HG03521 (cell line): ENCODE data around the gene CIAPIN1.
"Not testable (repeated sequence)": the region's sequence is repeated elsewhere in the genome, so short reads cannot be mapped to it uniquely, and the experiment has no call there.

ENCODE experiments used
- ATAC-seq: cut with Tn5 transposase; IDR thresholded peaks from one replicate; pipeline ENCODE4 v1.9.1; 2021; ENCODE audit warnings: mild to moderate bottlenecking, moderate library complexity; ENCODE audit not compliant: unreplicated experiment

The CIAPIN1 gene

DNA sequence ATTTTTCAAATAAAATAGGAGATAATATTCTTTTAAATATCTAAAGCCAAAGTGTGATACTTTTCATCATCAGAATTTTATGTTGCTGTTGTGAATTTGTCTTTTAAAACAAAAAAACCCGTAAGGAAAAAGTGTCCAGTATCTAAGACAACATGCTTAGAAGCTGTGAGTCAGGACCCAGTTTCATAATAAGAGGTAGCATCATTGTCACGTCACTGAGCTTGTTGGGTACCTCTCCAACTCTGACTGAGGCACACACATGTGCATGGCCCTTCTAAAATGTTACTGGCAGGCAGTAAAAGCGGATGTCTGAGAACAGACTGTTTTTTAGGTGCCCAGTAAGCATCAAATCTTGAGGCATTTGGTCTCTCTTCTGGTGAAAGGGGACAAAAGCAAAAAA is 2.5 kb downstream of the CIAPIN1 start:
- no peak for ATAC-seq

DNA sequence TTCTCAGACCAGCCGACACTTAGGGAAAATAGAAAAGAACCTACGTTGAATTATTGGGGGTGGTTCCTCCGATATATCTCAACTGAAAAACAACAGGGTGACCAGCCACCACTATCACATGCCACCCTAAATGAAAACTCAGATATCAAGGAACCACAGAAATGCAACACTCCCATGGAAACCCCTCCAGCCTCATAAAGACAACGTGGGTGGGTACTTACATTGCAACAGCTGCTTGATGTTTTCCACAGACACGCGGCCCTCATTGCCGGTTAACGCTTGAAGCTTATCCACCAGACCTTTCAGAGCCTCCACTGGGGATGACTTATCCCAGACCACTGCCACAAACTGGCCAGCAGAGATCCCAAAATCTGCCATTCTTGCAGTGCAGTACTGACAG is 6.6 kb downstream of the CIAPIN1 start:
- not testable (repeated sequence) for ATAC-seq

DNA sequence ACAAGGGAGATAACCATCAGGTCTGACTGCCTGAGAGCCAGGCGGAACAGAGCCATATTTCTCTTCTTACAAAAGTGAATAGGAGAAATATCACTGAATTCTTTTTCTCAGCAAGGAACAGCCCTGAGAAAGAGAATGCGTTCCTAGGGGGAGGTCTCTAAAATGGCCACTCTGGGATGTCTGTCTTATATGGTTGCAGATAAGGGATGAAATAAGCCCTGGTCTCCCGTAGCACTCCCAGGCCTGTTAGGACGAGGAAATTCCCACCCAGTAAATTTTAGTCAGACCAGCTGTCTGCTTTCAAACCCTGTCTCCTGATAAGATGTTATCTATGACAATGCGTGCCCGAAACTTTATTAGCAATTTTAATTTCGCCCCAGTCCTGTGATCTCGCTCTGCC is 7.2 kb downstream of the CIAPIN1 start:
- ATAC-seq = not testable (repeated sequence)

DNA sequence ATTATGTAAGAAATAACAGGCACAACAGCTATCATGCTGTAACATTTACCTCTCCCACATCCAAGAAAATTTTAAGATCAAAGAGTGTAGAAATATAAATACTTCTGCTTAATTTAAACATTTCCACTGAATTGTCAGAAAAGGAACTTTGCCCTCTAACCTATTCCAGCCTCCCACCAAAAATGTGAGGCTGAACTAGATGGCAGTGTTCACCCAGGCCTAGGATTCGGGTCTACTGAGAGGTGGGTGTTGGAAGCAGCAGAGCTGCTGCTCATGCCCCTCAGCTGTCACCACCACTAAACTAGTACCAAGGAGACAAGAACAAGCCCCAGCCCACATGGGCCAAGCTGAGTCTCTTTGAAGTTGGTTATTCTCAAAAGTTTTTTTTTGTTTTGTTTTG is 11.3 kb downstream of the CIAPIN1 start:
- ATAC-seq = no peak

DNA sequence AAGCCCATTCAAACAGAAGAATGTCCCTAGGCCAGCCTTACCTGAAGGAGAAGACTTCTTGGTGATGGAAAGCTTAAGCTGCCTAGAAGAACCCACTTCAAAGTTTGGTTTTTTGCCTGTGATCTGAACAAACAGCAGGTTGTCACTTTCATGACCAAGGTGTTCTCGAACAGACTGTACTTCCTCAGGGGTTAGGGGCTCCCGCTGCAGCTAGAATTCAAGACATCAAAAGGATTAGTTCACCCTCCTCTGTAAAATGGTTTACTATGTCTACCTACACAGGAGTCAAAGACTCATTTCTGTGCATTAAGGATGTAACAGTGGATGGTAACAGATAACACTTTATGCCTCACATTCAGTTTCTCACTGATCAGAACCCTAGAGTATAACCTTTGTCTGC is 13.2 kb downstream of the CIAPIN1 start:
- ATAC-seq = no peak

DNA sequence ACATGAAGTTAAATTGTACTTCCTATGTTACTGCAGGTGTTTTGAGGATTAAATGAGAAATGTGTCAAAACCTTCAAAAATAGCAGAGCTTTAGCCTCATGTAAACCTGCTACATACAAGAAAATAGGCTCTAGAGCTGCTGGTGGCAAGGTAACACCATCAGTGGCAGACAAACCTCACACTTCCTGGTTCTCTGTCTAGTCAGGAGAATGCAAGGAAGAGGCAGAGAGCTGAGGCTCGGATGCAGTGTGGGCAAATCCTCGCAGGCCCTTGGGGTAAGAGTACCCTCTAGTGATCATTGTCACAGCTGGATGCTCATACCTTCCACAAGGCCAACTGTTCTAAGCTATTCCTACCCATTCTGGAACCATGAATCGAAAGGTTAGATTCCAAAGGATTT is 14.2 kb downstream of the CIAPIN1 start:
- ATAC-seq = no peak

DNA sequence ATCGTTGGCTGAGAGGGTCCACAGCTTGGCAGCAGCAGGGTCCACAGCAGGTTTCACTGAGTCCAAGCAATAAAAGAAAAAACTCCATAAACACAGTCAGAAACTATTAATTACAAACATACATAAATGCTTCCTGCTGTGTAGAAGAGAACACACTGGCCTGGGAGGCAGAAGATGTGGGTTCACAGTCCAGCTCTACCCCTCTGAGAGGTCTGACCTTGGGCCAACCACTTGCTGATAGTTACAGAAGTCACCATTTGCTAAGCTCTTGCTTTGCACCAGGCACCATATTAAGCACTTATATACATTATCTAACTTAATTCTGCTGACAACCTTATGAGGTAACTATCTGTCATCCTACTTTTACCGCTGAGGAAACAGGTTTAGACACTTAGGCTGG is 14.7 kb downstream of the CIAPIN1 start:
- no peak for ATAC-seq

DNA sequence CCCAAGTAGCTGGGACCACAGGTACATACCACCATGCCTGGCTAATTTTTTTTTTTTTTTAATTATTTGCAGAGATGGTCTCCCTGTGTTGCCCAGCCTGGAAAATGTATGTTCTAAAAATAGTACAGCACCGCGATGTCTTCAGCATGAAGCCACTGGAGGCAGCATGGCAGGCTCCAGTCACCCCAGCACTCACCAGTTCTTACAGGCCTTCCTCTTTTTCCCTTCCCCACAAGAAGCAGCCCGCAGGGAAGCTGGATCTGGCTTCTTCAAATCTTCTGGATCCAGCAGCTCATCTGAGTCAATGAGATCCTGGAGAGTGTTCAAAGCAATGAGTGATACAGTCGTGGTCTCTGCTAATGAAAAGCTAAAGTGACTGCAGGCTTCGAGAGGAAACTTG is 16.2 kb downstream of the CIAPIN1 start:
- no peak for ATAC-seq

DNA sequence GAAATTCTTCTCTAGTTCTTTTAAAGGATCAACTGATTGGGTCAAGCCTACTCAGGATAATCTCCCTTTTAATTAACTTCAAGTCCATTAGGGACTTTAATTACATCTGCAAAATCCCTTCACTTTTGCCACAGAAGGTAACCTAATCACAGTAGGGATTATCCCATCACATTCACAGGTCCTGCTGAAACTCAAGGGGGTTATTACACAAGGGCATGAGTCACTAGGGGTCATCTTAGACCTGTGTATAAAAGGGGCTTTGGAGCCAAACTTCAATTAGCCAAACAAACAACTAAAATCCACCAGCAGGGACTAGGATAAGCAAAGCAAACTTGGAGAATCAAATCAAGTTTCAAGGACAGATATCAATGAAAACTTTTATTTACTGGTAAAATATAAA is 19.4 kb downstream of the CIAPIN1 start:
- no peak for ATAC-seq

DNA sequence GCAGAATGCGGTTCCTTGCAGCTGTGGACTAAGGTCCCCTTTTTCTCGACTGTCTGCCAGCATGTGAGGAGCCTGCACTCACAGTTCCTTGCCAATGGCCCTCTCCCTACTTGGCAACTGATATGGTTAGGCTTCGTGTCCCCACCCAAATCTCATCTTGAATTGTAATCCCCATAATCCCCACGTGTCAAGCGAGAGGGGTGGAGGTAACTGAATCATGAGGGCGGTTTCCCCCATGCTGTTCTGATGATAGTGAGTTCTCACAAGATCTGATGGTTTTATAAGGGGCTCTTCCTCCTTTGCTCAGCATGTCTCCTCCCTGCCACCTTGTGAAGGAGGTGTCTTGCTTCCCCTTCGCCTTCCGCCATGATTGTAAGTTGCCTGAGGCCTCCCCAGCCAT is 19.9 kb downstream of the CIAPIN1 start:
- no peak for ATAC-seq

DNA sequence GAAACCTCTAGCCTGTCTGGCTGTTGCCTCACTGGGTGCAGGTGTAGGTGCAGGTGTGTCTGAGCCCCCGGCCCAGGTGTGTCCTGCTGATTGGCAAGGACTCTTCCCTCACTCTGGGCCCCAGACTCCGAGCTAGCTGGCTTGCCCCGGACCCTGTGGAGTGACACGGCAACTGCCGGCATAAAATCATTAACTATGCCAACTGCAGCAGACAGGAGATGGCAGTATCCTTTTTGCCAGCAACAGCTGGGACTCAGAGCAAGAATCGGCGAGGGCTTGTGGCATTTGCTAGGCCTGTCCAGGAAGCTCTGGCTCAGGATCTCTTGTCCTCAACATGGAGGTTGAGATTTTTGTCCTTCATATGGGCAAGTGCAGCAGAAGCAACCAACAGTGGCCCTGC is 20.8 kb downstream of the CIAPIN1 start:
- ATAC-seq = no peak

DNA sequence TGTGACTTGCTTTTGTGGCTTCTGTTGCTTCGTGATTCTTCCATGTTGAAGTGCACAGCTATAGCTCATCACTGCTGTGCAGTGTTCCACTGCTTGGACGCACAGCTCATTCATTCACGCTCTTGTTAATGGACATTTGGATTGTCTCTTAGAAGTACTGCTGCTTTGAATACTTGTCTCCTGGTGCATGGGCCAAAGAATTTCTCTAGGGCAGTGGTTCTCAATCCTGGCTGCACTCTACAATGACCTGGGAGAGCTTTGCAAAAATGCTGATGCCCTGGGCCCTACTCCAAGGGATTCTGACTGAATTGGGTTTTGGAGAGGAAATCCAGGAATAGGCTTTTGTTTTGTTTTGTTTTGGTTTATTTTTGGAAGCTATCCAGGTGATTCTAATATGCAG is 22.6 kb downstream of the CIAPIN1 start:
- ATAC-seq = no peak

DNA sequence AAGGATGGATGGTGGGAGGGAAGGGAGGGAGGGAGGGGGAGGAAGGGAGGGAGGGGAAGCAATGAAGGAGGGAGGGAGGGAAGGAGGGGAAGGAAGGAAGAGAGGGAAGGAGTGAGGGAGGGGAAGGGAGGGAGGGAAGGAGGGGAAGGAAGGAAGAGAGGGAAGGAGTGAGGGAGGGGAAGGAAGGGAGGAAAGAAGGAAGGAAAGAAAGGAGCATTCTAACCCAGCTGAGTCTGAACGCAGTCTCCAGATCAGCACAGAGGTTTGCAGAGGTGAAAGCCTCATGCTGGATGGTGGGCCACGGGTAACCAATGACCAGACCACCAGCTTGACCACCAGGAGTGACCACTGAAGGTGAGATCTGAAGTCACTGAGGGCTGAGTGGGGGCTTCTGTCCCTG is 24.0 kb downstream of the CIAPIN1 start:
- no peak for ATAC-seq

DNA sequence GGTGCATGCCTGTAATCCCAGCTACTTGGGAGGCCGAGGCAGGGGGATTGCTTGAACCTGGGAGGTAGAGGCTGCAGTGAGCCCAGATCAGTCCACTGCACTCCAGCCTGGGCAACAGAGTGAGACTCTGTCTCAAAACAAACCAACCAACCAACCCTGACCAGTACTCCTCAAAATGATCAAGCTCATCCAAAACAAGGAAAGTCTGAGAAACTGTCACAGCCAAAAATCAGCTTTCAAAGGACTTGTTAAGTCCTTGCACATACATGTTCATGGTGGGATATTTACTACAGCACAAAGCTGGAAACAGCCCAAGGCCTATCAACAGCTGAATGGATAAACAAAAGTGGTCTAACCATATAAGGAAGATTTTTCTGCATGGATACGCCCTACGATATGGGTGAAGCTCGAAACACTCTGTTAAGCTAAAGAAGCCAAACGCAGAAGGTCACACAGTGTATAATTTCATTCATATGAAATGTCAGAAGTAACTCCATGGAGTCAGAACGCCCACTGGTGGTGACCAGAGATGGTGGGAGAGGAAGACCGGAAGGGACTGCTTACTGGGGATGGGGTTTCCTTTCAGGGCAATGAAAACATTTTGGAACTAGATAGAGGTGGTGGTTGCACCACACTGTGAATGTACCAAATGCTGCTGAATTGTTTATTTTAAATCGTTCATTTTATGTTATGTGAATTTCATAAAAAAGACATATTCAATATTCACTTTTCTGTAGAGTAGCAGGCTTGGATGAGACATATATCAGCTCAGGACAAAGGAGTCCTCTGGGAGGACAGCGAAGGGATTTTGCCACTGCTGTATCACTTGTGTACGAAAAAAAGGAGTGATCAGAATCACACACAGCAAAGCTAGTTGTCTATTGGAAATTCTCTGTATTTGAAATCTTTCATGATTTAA is 24.9 kb downstream of the CIAPIN1 start:
- no peak for ATAC-seq

DNA sequence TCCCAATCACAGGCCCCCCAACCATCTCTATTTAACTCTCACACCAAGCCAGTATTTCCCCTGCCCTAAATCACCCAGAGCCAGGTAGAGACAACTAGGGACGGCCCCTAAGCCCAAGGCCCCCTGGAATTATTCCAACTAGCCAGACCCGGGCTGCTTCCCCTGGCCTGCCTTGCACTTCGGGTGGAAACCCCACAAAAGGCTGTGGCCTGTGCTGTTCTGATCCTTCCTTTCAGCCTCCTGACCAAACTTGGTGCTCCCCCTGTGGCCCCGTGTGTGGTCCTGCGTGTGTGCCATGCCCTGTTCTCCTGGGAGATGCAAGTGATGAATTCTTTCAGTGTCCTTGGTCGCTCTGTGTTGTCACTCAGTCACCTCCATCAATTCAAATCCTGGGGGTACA is 27.7 kb downstream of the CIAPIN1 start:
- ATAC-seq = no peak

DNA sequence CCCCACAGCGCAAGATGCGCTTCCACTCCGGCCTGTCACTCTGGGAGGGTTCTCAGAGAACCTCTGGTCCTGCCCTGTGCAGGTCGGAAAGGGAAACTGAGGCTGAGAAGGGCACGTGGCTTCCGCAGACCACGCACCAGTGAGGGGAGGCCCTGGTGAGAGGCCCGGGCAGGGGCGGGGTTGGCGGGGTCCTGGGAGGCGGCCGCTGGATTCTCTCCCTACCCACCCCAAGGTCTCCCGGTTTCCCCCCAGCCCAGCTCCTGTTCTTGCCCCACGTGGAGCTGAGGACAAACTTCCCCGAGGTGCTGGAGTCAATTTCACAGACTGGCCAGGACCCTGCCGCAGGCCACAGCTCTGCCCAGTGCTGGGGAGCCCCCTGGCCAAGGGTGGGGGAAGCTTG is 31.1 kb downstream of the CIAPIN1 start:
- ATAC-seq = no peak

DNA sequence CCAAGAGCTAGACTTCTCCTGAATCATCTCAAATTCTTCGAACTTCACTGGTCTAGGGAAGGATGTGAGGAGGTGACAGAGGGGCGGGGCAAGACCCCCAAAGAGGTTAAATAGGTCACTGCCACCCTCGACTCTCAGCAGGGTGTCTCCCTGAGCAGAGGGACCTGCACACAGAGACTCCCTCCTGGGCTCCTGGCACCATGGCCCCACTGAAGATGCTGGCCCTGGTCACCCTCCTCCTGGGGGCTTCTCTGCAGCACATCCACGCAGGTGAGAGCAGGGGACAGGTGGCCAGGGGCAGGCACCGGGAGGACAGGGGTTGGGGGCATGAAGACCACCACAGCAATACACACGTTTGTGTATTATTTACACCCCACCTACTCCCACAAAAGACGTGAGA is 33.5 kb downstream of the CIAPIN1 start:
- ATAC-seq = no peak

DNA sequence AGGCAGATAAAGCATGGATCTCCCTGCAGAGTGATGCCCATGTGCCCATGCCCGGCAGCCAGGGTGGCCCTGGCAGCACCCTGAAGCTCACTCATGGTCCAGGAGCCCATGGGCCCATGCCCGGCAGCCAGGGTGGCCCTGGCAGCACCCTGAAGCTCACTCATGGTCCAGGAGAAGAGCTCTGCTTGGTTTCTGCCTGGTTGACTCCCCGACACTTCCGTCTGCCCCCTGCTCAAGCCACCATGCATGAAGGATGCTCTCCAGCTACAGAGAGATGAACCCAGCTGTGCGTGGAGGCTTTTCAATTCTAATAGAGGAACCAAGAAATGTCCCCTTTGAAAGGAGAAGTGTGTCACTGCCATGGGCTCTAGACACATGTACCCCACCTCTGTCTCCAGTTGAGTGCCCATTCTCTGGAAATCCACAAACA is 33.9 kb downstream of the CIAPIN1 start:
- ATAC-seq = peak; percentile 67

DNA sequence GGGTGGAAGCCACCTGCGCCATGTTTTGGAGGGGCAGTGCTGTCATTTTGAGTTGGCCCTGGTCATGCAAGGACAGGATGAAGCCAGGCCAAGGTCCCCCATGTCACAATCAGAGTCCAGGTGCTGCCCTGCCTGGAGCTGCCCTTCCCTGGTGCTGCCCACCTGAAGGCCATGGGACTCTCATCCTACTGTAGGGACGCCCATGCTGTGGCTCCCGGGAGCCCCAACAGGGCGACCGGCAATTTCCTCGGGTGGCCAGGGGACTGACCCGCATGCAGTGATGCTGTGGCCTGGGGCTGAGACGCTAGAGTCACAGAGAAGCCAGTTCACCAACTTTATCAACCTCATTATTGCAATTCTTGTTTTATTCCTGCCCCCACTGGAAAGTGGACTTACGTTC is 34.6 kb downstream of the CIAPIN1 start:
- no peak for ATAC-seq

DNA sequence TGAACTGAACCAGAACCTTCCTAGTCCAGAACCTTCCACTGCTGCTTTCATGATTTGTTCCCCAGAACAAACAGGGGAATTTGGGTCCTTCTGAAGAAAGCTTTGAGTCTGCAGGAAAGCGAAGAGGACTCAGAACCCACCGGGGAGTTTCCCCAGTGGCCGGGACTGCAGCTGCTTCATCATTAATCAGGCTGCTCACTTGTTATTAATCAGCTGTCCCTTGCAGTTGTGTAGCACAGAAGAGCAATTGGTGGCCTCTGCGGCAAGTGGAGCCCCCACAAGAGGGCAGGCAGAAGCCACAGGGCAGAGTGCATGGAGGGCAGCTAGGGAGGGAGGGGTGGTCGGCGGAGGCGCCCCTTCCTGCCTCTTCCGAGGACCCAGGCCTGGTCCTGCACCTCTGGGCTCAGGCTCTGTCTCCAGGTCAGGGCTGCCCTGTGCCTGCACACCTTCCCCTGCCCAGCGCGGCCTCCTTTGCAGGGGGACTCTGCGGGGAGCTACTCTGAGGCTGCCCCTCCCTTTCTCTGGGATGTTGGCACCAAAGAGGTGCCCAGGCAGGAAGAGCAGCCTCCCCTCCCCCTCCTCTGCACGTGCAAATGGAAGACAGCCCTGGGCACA is 35.7 kb downstream of the CIAPIN1 start:
- no peak for ATAC-seq

DNA sequence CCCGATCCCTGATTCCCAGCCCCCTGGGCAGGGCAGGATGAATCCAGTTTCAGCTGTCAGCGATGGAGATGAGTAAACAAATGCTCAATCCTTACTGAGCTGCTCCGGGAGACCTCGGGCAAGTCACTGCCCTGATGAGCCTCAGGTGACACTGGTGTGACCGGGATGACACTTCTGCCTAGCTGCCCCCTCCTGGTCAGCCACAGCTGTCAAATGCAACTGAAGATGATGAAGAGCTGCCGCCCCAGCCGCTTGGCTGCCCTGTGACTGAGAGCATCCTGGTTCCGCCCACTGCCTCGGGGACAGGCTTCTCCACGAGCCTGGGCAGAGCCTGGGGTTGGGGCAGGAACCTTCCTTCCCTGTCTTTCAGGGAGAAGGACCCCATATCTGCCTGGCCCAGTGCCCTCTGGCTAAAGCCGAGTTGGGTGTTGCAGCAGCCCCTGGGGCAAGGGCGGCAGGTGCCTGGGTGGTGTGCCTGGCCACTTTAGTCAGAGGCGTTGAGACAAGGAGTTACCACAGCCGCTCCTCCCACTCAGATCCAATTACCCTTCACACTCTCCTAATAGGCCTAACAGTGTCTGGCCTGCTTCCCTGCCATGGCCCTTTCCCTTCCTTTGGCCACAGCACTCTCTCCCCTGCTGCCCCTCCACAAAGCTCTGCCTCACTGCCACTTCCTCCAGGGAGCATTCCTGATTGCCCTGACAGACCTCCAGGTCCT is 37.2 kb downstream of the CIAPIN1 start:
- no peak for ATAC-seq

DNA sequence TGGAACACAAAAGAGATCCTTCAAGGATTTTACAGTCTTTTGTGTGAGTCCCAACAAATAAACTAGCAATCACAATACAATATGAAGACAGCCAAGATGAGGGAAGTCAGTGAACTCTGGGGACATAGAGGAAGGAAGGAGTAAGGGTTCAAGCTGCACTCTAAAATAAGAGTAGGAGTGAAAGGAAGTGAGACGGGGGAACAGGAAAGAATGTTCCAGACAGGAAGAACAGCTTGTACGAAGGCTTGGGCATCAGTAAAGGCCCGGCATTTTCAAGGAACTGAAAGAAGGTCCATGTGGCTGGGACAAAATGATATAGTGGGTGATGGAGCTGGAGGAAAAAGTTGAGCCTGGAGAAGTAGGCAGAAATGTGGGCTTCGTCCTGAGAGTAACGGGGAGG is 38.1 kb downstream of the CIAPIN1 start:
- ATAC-seq = no peak
